ENCODE results near the gene ADCY10. TPM values are rescaled to one million over a fixed set of nuclear protein-coding genes. Genes with fewer than 3 reads are reported as not detected.
"Not testable (repeated sequence)": the region's sequence is repeated elsewhere in the genome, so short reads cannot be mapped to it uniquely, and the experiment has no call there.

ADCY10 gene
- total and polyA plus RNA-seq, 3 experiments from 2014 or later, result 0.09 TPM; not detected in 2

GRCh38 chr1:167876597-167877175, 37.2 kb downstream of the ADCY10 start:
- H3K9me3 ChIP-seq (ENCODE audit: low read length), result no peaks in the 10 kb centered on the region
- H3K27ac Mint-ChIP-seq, result no peak overlapping the region
- ChIA-PET POLR2A (no interaction called here), CTCF (no interaction called here)
- no peaks in the 10 kb centered on the region for H3K36me3 Mint-ChIP-seq
- H3K4me3 ChIP-seq (ENCODE audit: low read length), result no peak overlapping the region
- no peaks in the 10 kb centered on the region for H3K27me3 ChIP-seq (ENCODE audit: insufficient read depth, low read length, poor library complexity, severe bottlenecking)
- H3K27me3 Mint-ChIP-seq, result no peaks in the 10 kb centered on the region
- no peak overlapping the region for H3K27ac ChIP-seq (ENCODE audit: low read depth, low read length)
- no peak overlapping the region for H3K4me3 Mint-ChIP-seq
- H3K4me1 ChIP-seq (ENCODE audit: insufficient read depth, low read length), result no peaks in the 10 kb centered on the region
- no peaks in the 10 kb centered on the region for H3K36me3 ChIP-seq (ENCODE audit: insufficient read depth, low read length)
- no peak for DNase-seq
- no peaks in the 10 kb centered on the region for H3K4me1 Mint-ChIP-seq
- no peaks in the 10 kb centered on the region for H3K9me3 Mint-ChIP-seq

- no peaks in the 10 kb centered on the region for H3K36me3 ChIP-seq (ENCODE audit: insufficient read depth, low read length)
- H3K27ac ChIP-seq (ENCODE audit: low read depth, low read length), result no peak overlapping the region
- no peak overlapping the region for H3K27ac Mint-ChIP-seq
- H3K9me3 ChIP-seq (ENCODE audit: low read length), result no peaks in the 10 kb centered on the region
- no peaks in the 10 kb centered on the region for H3K4me1 Mint-ChIP-seq
- H3K27me3 Mint-ChIP-seq, result no peaks in the 10 kb centered on the region
- no peaks in the 10 kb centered on the region for H3K4me1 ChIP-seq (ENCODE audit: insufficient read depth, low read length)
- H3K4me3 ChIP-seq (ENCODE audit: low read length), result no peak overlapping the region
- H3K9me3 Mint-ChIP-seq, result no peaks in the 10 kb centered on the region
- H3K36me3 Mint-ChIP-seq, result no peaks in the 10 kb centered on the region
- DNase-seq, result no peak
- H3K4me3 Mint-ChIP-seq, result no peak overlapping the region
- ChIA-PET CTCF (no interaction called here), POLR2A (no interaction called here)
- H3K27me3 ChIP-seq (ENCODE audit: insufficient read depth, low read length, poor library complexity, severe bottlenecking), result no peaks in the 10 kb centered on the region
These were observed 42.6 kb downstream of the ADCY10 start for GRCh38 chr1:167871331-167871730.

- H3K27me3 Mint-ChIP-seq; H3K27me3 ChIP-seq (ENCODE audit: insufficient read depth, low read length, poor library complexity, severe bottlenecking); POLR2A ChIA-PET; DNase-seq; H3K4me1 ChIP-seq (ENCODE audit: insufficient read depth, low read length); H3K9me3 Mint-ChIP-seq; H3K36me3 ChIP-seq (ENCODE audit: insufficient read depth, low read length); H3K4me1 Mint-ChIP-seq; H3K27ac ChIP-seq (ENCODE audit: low read depth, low read length); H3K27ac Mint-ChIP-seq; H3K9me3 ChIP-seq (ENCODE audit: low read length); CTCF ChIA-PET; H3K4me3 Mint-ChIP-seq; H3K36me3 Mint-ChIP-seq; H3K4me3 ChIP-seq (ENCODE audit: low read length): not testable (repeated sequence)
These were observed 44.6 kb downstream of the ADCY10 start for GRCh38 chr1:167869157-167870001.

GRCh38 chr1:167866739-167867414, 47.1 kb downstream of the ADCY10 start:
- H3K4me3 ChIP-seq (ENCODE audit: low read length); H3K9me3 Mint-ChIP-seq; H3K36me3 ChIP-seq (ENCODE audit: insufficient read depth, low read length); CTCF ChIA-PET; H3K36me3 Mint-ChIP-seq; DNase-seq; H3K27me3 ChIP-seq (ENCODE audit: insufficient read depth, low read length, poor library complexity, severe bottlenecking); H3K4me1 ChIP-seq (ENCODE audit: insufficient read depth, low read length); H3K27ac Mint-ChIP-seq; H3K4me1 Mint-ChIP-seq; H3K27me3 Mint-ChIP-seq; H3K4me3 Mint-ChIP-seq; H3K9me3 ChIP-seq (ENCODE audit: low read length); POLR2A ChIA-PET: not testable (repeated sequence)
- peak overlapping the region; percentile 38 for H3K27ac ChIP-seq (ENCODE audit: low read depth, low read length)

- H3K27me3 Mint-ChIP-seq; DNase-seq; POLR2A ChIA-PET; H3K4me3 ChIP-seq (ENCODE audit: low read length); H3K4me3 Mint-ChIP-seq; H3K27ac Mint-ChIP-seq; H3K4me1 Mint-ChIP-seq; H3K27me3 ChIP-seq (ENCODE audit: insufficient read depth, low read length, poor library complexity, severe bottlenecking); H3K36me3 Mint-ChIP-seq; H3K9me3 Mint-ChIP-seq; H3K4me1 ChIP-seq (ENCODE audit: insufficient read depth, low read length); H3K36me3 ChIP-seq (ENCODE audit: insufficient read depth, low read length); H3K9me3 ChIP-seq (ENCODE audit: low read length): not testable (repeated sequence)
- CTCF ChIA-PET, result interaction anchor here (0.7 kb wide), 1 partner anchor 902 kb away, joined by 3 read pairs; no protein-coding TSS in a partner anchor
- H3K27ac ChIP-seq (ENCODE audit: low read depth, low read length), result peak overlapping the region; percentile 38
These were observed 47.6 kb downstream of the ADCY10 start for GRCh38 chr1:167866326-167866725.

GRCh38 chr1:167865804-167866308, 48.1 kb downstream of the ADCY10 start:
- H3K36me3 ChIP-seq (ENCODE audit: insufficient read depth, low read length); H3K4me3 Mint-ChIP-seq; H3K27me3 ChIP-seq (ENCODE audit: insufficient read depth, low read length, poor library complexity, severe bottlenecking); H3K9me3 Mint-ChIP-seq; H3K4me1 Mint-ChIP-seq; H3K27ac Mint-ChIP-seq; POLR2A ChIA-PET; H3K4me1 ChIP-seq (ENCODE audit: insufficient read depth, low read length); H3K9me3 ChIP-seq (ENCODE audit: low read length); H3K36me3 Mint-ChIP-seq; H3K4me3 ChIP-seq (ENCODE audit: low read length); DNase-seq; H3K27me3 Mint-ChIP-seq: not testable (repeated sequence)
- CTCF ChIA-PET, result interaction anchor here (0.7 kb wide), 1 partner anchor 902 kb away, joined by 3 read pairs; no protein-coding TSS in a partner anchor
- peak overlapping the region; percentile 38 for H3K27ac ChIP-seq (ENCODE audit: low read depth, low read length)

- H3K9me3 Mint-ChIP-seq; H3K4me1 ChIP-seq (ENCODE audit: insufficient read depth, low read length); H3K4me1 Mint-ChIP-seq; H3K27me3 ChIP-seq (ENCODE audit: insufficient read depth, low read length, poor library complexity, severe bottlenecking); H3K4me3 Mint-ChIP-seq; H3K4me3 ChIP-seq (ENCODE audit: low read length); H3K36me3 Mint-ChIP-seq; H3K27me3 Mint-ChIP-seq; H3K27ac ChIP-seq (ENCODE audit: low read depth, low read length); DNase-seq; CTCF ChIA-PET; H3K9me3 ChIP-seq (ENCODE audit: low read length); H3K27ac Mint-ChIP-seq; H3K36me3 ChIP-seq (ENCODE audit: insufficient read depth, low read length): not testable (repeated sequence)
- POLR2A ChIA-PET, result interaction anchor here (0.6 kb wide), 1 partner anchor 59 kb away, joined by 11 read pairs; no protein-coding TSS in a partner anchor
These were observed 48.7 kb downstream of the ADCY10 start for GRCh38 chr1:167865193-167865592.

- Mint-ChIP-seq H3K9me3 (no peaks in the 10 kb centered on the region), H3K27me3 (no peaks in the 10 kb centered on the region), H3K27ac (no peak overlapping the region), H3K4me3 (no peak overlapping the region), H3K4me1 (no peaks in the 10 kb centered on the region), H3K36me3 (no peaks in the 10 kb centered on the region)
- POLR2A ChIA-PET, result interaction anchor here (0.6 kb wide), 1 partner anchor 59 kb away, joined by 11 read pairs; no protein-coding TSS in a partner anchor
- Histone ChIP-seq H3K27ac (ENCODE audit: low read depth, low read length) (peak overlapping the region; percentile 54), H3K36me3 (ENCODE audit: insufficient read depth, low read length) (no peaks in the 10 kb centered on the region), H3K4me1 (ENCODE audit: insufficient read depth, low read length) (no peaks in the 10 kb centered on the region), H3K9me3 (ENCODE audit: low read length) (no peaks in the 10 kb centered on the region), H3K4me3 (ENCODE audit: low read length) (no peak overlapping the region), H3K27me3 (ENCODE audit: insufficient read depth, low read length, poor library complexity, severe bottlenecking) (no peaks in the 10 kb centered on the region)
- DNase-seq, result no peak
- CTCF ChIA-PET, result no interaction called here
These were observed 49.4 kb downstream of the ADCY10 start for GRCh38 chr1:167864392-167865032.
